Measurements from ENCODE around the gene AGO3. TPM values are rescaled to one million over a fixed set of nuclear protein-coding genes. Genes with fewer than 3 reads are reported as not detected.
"Not testable (repeated sequence)": the region's sequence is repeated elsewhere in the genome, so short reads cannot be mapped to it uniquely, and the experiment has no call there.

AGO3 gene
- 17.3 TPM for total RNA-seq

DNA sequence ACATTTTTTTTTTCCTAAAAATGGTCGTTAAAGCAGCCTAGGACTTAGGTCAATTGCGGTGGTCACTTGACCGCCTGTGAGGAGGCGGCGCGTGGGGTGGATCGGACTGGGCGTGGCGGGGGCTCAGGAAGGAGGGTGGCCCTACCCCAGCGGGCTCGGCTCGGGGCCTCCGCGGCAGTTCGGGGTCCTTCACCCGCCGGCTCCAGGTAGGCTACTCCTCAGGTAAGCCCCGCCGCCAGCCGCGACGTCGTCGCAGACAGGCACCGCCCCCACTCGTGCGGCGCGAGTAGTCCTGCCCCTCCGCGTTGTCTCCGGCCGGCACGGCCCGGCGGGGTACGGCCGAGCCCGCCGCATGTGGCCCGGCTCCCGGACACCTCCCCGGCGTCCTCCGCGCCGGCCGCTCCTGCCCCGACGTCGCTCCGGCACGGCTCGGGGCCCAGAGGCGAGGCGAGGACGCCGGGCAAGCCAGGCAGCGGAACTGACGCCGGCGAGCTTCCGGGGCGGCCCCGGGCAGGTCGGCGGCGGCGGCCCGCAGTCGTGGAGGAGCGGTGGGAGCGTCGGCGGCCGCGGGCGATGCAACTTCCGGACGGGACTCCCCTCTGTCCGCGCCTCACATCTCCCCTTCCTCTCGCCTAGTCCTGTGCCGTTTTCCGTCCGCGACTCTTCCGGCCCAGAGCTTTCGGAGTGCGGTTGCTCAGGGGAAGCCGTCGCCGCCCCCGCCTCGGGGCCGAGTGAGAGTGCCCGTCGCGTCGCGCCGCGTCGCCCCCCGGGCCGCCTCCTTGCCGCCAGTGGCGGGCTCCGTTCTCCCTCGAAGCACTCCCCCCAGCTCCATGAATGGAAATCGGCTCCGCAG, at the start of gene AGO3:
TSS of gene AGO3 (plus strand) at position 513 of the 853 bp plus-strand sequence. CDS start at position 835, 322 bp downstream.
- DNase-seq (ENCODE audit: low spot score) (peak; percentile 86), ATAC-seq (peak; percentile 89)

DNA sequence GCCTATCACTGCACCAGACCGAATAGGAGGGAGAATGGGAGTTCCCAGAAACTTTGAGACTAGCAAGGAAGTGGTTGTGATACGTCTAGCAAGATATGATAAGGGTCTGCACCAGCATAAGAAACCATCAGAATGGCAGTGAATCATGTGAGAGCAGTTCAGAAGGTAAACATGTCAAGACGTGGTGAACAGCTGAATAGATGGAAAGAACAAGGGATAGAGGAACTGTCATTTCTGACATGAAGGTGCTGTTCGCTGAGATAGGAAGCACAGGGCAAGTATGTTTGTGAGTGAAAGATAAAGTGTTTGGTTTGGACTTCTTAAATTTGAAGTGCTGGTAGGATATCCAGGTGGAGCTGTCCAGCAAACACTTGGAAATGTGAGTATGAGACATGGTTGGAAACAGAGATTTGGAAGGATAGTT, 49.0 kb upstream of the AGO3 start:
- ATAC-seq (no peak), DNase-seq (ENCODE audit: low spot score) (no peak)

DNA sequence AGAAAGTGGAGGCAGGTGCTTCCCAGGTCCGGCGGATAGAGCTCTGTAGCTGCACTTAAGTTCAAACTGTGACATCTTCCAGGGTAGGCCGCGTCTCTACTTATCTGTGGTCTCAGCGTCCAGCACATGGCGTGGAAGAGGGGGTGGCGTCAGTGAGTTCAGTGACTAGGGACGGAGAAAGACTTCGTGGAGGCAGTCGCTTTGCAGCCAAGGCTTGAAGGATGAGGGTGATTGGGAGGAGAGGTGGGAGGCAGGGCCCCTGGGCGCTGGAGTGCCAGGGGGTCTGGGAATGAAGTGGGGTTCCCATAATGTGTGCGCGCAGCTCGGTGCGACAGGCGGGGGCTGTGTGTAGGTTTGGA, 48.3 kb upstream of the AGO3 start:
- ATAC-seq (no peak), DNase-seq (ENCODE audit: low spot score) (no peak)

DNA sequence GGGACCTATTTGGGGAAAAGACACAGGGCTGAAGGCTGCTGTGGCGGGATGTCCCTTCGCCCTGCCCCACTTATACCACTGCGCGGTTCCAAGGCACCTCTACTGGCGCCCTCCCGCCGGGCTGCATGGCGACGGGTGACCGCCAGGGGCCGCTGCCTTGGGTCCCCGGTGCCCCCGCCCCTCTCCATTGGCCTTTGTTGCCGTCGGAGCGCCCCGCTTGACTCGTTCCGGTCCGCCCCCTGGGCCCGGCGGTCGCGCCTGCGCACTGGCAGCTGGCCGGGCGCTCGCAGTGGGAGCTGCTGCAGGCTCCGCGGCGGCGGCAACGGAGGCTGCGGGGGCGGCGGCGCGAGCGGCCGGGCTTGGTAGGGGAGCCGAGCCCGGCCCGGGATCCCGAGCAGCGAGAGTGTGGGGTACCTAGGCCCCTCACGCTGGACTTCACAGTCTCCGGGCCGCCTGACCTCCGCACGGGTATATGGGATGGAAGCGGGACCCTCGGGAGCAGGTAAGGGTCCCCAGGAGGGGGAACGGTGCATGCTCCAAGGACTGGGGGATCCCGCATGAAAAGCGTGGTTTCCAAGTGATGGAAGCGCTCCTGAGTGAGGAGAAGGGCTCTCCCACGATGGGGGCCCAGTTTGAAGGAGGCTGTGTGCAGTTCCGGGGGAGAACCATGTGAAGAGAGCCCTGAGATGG, 47.8 kb upstream of the AGO3 start, which contains the start of gene AGO1:
TSS of gene AGO1 (plus strand) at position 265 of the 690 bp plus-strand sequence. CDS start at position 478, 213 bp downstream.
- DNase-seq (ENCODE audit: low spot score): peak; percentile 96
- ATAC-seq: peak; percentile 96

DNA sequence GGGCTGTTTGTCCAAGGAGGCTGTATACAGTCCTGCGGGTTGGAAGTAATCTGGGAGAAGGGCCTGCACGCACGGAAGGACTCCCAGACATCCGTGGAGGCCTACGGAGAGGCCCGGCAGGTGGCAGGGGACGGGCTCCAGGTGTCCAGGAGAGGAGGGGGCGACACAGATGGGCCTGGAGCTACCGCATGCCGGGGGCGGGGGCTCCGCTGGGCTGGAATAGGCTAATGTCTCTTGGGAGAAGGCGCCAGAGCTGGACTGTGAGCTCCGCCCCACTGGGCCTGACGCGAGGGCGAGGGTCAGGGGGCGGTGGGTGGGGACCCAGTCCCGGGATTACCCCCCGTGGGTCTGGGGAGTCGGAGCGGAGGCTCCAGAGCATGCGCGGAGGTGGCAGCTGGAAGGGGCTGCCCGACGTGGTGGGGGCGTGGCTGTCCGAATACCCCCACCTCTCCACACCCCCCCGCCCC, 47.2 kb upstream of the AGO3 start:
- DNase-seq (ENCODE audit: low spot score) (peak; percentile 65), ATAC-seq (peak; percentile 57)

DNA sequence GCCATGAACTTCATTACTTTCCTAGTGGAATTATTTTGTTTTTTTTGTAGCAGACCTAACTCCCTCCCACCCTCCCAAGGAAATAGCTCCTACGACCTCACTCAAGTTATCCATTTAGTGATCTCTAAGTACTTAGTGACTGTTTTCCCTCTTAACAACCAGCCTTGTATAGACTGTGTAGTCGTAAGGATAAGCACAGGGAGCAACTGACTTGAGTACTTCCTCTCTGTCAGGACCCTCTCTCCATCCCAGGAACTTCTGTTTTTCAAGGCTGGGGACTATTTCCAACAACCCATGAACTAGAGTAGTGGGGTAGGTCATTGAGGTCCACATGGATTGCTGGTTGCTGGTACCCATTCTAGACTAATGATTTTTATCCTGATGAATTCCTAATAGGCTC, 46.0 kb upstream of the AGO3 start:
- ATAC-seq: no peak

DNA sequence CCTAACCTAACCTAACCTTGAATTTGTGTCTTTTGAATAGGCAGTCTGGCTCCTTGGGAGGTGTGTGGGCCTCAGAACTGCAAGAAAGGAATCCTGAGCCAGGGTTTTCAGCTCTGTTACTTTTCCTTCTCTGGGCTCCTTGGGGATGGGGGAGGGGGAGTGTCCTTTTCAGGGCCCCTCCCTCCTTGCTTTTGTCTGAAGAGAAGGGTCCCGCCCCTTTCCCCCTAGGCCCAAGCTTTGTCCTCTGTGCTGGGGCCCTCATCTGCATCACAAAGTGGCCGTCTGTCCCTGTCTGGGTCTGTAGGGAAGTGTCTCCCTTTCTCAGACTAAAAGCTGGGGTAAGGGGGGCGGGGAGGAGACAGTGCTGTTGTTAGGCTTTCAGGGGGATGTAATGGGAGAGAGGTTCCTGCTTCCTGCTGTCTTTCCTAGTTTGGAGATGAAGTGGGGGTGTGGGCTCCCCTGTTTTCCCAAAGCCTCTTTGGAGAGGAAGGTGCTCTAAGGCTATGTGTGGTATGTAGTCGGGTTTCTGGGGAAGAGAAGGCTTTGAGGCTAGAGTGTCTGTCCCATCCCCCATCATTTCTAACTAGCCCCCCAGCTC, 44.8 kb upstream of the AGO3 start:
- no peak for DNase-seq (ENCODE audit: low spot score)
- no peak for ATAC-seq

More for the DNA sequence above, 46.0 kb upstream of the AGO3 start:
- DNase-seq (ENCODE audit: low spot score): no peak

DNA sequence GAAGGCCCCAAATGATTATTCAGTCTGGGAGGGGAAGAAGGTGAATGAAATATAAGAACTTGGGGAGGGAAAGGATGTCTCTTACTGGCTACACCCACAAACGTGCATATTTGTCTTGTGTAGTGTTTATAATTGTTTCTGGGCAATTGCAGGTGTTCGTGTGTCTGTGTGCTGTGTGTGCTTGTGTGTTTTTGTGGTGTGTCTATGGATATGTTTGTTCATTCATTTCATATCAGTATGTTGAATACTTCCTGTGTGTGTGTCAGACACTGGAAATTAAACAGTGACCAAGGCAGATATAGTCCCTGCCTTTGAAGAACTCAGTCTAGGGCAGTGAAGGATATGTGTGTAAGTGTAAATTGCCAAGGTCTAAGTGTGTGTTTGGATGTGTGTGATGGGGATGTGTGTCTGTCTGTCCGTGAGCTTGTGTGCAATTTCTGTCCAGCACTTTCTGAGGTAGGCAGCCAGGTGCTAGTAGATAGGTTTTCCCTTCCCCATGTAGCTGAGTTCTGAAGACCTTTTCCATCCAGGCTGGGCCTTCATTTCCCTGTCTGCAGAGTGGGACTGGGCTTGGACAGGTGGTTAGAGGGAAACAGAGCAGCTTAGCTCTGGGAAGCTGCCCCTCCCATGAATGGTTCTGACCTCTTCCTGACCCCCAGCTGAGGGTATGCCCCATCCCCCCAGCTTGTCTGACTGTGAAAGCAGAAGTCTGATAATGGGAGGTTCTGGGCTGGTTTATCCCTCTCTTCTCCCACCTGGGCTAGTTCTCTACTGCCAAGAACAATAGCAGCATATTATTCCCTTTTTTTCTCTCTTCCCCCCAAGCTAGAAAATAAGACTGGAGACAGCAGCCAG, 44.1 kb upstream of the AGO3 start:
- ATAC-seq: no peak

DNA sequence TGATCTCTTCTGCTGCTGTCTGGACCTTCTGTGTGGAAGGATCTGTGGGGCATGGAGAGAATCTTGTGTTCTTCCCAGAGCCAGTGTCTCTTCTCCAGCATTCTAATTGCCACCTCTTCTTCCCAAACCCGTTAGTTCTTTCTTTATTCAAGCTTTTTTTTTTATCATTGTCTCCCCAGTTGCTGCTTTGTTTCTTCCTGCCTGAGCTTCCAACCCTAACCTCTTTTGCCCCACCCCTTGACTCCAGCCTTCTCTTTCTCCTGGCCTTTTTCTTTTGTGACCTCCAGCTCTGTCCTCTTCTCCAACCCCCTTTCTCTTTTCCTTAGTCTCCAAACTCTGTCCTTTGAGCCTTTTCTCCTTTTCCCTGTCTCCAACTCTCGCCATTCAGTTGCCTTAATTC, 43.4 kb upstream of the AGO3 start:
- ATAC-seq: no peak
- no peak for DNase-seq (ENCODE audit: low spot score)

More for the DNA sequence above, 44.1 kb upstream of the AGO3 start:
- DNase-seq (ENCODE audit: low spot score): no peak

DNA sequence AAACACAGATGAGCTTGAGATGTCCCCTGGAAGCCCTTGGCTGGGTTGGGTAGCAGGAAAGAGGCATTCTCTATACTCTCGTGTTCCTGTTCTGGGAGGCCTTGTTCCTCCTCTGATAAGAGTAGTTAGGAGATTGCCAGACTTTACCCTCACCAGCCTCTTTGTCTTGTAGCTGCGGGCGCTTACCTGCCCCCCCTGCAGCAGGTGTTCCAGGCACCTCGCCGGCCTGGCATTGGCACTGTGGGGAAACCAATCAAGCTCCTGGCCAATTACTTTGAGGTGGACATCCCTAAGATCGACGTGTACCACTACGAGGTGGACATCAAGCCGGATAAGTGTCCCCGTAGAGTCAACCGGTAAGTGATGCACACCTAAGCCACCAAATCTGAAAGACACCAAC, 42.6 kb upstream of the AGO3 start:
- ATAC-seq (no peak), DNase-seq (ENCODE audit: low spot score) (no peak)

DNA sequence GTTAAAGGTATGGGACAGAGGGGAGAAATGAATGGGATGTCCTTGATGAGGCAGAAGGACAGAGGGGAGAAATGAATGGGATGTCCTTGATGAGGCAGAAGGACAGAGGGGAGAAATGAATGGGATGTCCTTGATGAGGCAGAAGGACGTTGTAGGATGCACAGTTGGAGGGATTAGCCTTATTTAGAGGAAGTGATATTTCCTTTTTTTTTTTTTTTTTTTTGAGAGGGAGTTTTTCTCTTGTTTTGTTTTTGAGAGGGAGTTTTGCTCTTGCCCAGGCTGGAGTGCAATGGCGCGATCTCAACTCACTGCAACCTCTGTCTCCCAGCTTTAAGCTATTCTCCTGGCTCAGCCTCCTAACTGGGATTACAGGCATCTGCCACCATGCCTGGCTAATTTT, 41.9 kb upstream of the AGO3 start:
- ATAC-seq; DNase-seq (ENCODE audit: low spot score): not testable (repeated sequence)

DNA sequence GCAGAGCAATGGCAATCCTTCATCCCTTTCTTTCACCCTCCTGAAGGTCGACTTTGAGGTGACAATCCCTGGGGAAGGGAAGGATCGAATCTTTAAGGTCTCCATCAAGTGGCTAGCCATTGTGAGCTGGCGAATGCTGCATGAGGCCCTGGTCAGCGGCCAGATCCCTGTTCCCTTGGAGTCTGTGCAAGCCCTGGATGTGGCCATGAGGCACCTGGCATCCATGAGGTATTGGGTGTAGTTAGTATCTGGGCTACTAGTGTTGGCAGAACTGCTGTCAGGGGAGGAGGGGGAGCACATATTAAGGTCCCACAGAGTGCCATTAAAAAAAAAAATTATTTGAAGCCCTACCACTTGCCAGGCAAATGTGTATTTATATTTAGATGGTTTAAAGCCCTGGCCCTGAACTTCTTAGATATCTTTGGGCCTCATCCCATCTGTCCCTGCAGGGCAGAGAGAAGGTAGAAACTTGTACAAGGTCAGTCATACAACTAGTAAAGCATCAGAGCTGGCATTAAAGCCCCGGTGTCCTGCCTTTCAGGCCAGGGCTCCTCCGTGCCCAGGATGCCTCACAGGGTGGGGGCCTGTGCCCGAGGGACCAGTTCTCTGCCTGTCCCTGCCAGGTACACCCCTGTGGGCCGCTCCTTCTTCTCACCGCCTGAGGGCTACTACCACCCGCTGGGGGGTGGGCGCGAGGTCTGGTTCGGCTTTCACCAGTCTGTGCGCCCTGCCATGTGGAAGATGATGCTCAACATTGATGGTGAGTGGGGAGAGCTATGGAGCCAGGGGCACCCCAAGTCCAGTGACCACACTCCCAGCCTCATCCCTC, 37.6 kb upstream of the AGO3 start:
- ATAC-seq (no peak), DNase-seq (ENCODE audit: low spot score) (no peak)

DNA sequence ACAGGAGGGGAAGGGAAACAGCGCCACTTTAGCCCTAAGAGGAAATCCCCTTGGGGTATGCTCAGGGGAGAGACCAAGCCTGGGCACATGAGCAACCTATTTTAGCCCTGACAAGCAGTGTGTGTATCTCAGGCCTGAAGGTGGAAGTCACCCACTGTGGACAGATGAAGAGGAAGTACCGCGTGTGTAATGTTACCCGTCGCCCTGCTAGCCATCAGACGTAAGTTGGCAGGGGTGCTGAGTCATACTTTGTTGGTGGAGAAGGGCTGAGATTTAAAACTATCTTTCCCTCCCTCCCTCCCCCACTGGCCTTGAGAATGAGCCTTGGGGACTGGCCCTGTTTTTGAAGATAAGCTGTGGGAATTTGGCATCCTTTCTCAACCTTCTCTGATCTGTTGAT, 36.7 kb upstream of the AGO3 start:
- ATAC-seq (peak; percentile 36), DNase-seq (ENCODE audit: low spot score) (no peak)

DNA sequence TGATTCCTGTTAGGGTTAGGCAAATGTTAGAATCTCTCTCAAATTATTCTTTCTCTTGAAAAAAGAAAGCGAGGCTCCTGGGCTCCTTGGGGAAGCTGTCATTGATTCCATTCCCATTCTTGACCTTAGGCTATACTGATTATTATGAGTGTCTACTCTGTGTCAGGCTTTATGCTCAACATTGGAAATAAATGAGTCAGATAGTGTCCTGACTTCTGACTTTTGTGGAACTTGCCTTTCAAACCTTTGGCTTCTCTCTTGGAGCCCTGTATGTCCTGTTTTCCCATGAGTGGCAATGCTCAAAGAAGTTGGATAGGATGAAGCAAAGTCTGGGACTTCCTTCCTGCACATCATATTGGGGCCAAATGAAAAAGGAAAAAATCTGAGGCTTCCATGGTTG, 36.2 kb upstream of the AGO3 start:
- ATAC-seq (no peak), DNase-seq (ENCODE audit: low spot score) (no peak)

DNA sequence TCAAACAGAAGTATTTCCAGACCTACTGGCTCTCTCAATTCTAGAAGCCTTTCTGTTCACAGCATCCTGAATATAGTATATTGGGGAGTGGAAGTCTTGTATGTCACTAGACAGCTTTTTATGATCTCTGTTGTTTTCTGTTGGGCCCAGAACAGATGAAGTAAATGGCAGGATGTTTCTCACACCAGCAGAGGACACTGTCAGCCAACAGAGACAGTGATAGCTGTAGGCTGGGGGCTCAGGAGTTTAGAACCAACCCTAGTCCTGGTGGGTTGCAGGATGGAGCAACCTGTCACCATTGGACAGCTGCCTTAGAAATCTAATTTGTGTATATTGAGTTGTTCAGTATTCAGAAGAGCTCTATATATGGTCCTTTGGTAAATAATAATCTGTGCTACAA, 31.0 kb upstream of the AGO3 start:
- ATAC-seq (no peak), DNase-seq (ENCODE audit: low spot score) (peak; percentile 28)

DNA sequence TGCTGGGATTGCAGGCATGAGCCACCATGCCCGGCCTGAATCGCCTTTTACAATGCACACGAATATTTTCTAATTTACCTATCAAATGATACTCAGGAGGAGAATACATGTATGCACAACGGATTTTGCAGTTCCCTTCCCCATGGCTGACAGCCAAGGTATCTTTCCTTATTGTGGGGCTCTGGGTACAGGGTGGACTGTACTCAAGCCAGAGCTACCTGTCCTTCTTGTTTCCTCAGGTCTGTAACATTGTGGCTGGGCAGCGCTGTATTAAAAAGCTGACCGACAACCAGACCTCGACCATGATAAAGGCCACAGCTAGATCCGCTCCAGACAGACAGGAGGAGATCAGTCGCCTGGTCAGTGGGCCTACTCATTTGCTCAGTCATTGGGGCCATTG, 29.7 kb upstream of the AGO3 start:
- DNase-seq (ENCODE audit: low spot score): peak; percentile 19
- no peak for ATAC-seq

DNA sequence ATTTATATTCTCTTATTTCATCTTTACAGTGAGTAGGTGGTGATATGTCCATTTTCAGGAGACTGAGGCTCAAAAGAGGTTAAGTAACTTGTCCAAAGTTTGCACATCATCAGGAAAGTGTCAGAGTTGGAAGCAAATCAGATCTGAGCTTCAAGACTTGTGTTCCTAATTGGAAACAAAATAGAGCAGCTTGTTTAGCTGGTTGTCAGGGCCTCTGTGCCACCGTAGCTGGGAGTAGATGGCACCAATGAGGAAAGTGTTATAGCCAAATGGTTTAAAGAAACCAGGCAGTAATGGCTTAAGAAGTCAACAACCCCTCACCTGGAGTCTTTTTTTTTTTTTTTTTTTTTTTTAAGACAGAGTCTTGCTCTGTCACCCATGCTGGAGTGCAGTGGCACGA, 28.2 kb upstream of the AGO3 start:
- DNase-seq (ENCODE audit: low spot score) (peak; percentile 0), ATAC-seq (no peak)

DNA sequence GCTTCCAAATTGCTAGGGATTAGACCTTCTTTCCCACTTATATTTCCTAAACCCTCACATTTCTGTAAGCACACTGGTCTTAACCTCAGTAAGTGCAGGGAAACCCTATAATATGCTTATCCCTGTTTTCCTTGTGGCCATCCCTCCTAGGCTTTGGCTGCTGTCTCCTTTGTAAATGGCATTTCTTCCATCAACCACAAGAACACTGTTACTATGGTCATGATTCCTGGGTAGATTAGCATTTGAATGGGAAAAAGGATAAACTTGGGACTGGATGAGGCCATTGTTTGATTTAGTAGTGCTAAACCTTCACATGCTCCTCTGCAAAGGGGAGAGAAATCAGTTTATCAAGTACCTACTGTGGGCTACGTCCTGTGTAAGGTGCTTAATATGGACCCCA, 16.2 kb upstream of the AGO3 start:
- ATAC-seq: no peak

DNA sequence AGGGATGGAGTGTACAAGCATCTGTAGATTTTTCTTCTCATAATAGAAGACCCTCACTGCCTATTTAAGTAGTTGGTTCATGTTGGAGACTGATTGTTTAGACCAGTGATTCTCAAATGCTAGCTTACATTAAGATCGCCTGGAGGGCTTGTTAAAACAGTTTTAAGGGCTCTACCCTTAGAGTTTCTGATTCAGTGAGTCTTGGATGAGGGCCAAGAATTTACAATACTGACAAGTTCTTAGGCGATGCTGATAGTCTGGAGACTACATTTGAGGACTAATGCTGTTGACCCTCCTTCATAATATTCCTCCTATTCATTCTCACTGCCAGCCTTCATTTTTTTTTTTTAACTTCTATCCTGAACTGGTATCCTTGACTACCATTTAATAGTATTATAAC, 15.2 kb upstream of the AGO3 start:
- DNase-seq (ENCODE audit: low spot score) (no peak), ATAC-seq (no peak)

More for the DNA sequence above, 16.2 kb upstream of the AGO3 start:
- no peak for DNase-seq (ENCODE audit: low spot score)

DNA sequence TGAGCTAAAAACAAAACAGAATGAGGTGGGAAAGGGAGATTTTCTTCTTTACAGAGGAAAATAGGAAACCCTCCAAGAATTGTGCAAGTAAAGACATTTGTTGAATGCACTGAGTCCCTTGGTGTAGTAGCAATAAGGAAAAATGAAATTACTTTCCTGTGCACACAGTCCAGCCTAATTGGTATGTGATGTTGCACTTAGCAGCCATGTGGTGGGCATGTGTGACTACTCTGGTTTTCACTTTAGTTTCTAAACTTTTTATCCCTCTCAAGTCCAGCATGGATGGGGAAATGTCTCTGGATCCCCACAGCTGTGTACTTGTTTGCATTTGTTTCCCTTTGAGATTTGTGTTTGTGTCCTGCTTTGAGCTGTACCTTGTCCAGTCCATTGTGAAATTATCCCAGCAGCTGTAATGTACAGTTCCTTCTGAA, 7.1 kb upstream of the AGO3 start:
- peak; percentile 71 for ATAC-seq
- DNase-seq (ENCODE audit: low spot score): no peak
